Stimulated activated naive CD4-positive, alpha-beta T cell (primary cell): ENCODE data around the gene MN1.

ENCODE experiments used
- DNase-seq, 6 experiments: peaks; one replicate each; lab custom pipeline; 2025; lab: John Stamatoyannopoulos, UW

MN1 gene

DNA sequence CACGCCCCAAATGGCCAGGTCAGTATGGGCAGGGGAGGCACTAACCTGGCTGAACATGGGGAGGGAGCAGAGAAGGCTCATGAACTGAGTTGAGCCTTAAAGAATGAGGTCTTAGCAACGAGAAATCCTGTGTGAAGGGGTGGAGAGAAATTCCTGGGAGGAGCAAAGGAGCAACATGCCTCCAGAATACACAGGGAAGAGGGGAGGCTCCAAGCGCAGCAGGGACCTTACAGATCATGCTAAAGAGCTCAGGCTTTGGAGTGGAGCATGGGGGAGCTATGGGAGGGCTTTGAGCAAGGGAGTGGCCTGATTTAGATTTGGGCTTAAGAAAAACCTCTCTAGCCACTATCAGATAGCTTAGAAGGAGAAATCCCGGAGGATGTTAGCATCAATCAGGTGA, 88.1 kb downstream of the MN1 start:
- no peak for DNase-seq

DNA sequence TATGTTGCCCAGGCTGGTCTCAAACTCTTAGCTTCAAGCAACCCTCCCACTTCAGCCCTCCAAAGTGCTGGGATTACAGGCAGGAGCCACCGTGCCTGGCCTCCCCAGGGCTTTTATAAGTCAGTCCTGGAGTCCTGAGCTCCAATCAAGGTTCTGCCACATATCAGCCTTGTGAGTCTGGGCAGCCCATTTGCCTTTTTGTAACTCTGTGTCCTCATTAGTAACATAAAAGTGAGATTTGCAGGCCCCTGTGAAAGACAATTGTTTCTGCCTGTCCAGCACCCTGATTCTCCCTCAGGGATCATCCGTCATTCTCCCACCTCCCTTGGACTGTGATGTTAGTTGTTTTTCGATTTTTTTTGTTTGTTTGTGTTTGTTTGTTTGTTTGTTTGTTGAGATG, 89.8 kb downstream of the MN1 start:
- DNase-seq, result no peak

DNA sequence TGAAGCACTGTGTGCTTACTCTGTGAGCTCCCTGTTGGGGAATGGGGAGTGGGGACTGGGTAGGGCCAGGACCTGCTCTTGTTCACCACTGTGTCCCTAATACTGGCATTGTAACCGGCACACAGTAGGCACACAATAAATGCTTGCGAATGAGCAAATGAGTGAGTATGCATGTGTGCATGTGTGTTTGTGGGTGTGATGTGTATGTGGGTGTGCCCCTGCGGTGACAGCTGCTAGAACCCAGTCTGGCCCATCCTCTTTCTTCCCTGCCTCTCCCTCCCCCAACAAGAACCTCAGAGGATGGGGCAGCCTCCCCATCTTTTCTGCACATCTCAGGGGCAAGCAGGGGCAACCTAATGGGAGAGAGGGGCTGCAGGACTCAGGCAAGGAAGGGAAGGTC, 90.5 kb downstream of the MN1 start:
- DNase-seq, result no peak

DNA sequence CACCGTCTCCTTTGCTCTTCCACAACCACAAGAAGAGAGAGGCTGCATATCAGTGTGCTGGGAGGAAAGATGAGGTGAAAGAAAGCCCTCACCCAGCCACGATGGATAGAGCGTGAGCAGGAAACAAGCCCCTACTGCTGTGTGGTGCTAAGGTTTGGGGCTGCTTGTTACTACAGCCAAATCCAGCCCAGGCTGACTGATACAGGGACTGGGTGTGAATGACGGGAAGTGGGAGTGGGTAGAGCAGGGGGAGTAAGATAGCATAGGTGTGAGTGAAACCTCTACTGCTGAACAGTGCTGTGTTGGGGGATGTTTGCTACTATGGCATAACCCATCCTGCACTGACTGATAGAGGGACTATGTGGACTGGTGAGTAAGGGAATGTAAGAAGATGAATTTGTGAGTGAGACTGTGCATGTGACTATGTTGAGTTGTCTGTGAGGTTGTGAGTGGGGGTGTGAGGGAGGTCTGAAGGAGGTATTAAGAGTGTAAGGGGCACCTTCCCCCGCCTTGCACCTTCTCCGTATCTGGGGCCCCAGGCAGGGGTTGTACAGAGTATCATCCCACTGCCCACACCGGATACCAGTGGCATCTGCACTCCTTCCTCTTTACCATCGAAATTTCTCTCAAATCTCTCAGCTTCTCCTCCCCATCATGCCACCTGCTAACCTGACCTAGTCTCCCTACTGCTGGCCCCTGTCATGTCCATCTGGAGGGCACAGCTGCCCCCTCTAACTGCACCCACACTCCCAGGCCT, 91.5 kb downstream of the MN1 start:
- DNase-seq, result no peak

DNA sequence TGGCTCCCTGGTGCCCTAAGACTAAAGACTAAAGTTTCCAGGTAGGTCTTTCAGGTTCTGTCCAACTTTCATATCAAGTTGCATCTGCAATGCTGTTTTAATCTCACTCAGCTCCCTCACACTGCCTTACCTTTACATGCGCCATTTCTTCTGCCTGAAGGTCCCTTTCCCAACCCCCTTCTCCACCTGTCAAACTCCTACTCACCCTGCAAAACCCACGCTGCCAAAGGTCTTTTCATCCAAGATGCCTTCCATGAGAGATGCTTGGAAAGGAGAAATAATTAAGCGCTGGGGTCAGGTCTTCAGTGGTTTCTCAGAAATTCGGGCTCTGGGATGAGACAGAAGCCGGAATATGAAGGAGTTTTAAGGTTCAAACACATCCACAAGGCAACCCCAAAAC, 95.1 kb downstream of the MN1 start:
- DNase-seq, result no peak

DNA sequence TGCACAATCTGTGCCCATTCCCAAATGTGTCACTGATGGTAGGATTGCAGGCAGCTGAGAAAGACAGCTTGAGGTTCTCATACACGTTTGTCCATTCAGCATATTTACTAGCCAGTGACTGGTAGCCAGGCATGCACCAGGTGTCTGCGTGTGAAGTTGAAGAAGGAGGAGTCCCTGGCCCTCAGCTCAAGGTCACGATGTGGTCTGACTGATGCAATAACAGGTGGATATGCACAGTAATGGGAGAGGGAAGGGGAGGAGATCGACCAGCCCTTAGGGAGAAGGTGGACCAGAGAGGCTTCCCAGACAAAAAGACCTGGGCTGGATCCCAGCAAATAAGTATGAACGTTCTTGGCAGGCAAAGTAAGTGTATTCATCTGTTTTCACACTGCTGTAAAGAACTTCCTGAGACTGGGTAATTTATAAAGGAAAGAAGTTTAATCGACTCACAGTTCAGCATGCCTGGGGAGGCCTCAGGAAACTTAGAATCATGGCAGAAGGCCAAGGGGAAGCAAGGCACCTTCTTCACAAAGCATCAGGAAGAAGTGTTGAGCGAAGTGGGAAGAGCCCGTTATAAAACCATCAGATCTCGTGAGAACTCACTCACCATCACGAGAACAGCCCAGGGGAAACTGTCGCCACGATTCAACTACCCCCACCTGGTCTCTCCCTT, 96.0 kb downstream of the MN1 start:
- no peak for DNase-seq

DNA sequence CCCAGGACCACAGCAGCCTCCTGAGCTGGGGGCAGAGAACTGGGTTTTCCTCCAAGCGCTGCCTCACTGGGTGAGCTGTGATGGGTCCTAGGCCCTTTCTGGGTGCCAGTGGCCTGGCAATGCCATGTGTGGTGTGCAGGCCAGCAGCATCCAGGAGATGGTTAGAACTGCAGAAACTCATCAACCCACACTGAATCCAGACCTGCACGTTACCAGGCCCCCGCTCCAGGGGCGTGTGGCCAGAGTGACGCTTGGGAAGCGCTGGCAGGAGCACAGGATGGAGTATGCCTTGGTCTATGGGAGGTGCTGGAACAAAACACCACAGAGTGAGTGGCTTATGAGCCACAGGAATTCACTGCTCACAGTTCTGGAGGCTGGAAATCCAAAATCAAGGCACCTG, 97.0 kb downstream of the MN1 start:
- DNase-seq, result no peak

DNA sequence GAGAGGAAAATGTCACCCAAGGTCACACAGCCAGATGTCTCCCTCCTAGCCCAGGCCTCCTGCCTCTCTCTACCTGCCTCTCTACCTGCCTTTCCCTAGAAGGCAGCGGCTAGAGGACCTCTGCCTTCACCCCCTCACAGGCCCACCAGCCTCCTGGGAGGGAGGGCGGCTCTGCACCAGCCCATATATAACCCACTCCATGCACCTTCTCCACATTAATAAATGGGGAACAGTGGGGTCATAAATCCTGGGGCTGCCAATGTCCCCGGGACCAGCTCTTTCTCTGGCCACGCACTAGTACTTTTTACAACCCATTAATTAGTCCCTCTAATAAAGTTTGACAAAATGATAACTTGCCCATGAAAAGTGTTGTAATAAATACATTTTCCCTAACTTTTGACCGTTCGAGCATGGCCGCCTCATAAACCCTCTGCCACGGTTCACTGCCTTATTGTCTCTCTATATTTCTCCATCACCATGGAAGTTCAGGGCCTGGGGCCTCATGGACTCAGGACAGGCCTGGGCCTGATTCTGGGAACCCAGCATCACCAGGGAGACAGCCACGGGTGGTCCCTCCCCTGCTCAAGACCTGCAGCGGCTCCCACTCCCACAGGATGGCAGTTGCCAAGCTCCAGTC, 102.1 kb downstream of the MN1 start:
- DNase-seq, result no peak

DNA sequence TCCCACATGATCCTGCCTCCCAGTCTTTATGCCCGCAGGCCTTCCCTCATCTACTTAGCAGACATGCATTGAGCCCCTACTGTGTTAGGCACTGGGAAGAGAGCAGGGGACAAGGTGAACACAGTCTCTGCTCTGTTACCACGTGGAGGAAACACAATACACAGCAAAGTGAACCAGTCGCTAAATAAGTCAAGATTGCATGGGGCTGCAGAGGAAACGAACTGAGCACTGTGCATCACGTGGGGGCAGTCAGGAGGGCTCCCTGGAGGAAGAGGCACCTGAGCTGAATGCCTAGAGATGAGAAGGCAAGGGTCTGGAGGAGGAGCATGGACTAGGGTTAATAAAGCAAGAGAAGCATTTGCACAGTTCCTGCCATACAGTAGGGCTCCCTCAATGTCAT, 102.7 kb downstream of the MN1 start:
- DNase-seq, result no peak
